Nephron progenitor cell (in vitro differentiated cells): ENCODE results near the gene DNAAF8.
"Not testable (repeated sequence)": the region's sequence is repeated elsewhere in the genome, so short reads cannot be mapped to it uniquely, and the experiment has no call there.

Experiments
- DNase-seq: peaks from one replicate; pipeline ENCODE4 v3.0.0; 2021
- H3K27ac Mint-ChIP-seq: 2 replicates; pipeline ENCODE4 v1.8.0; 2021; ENCODE audit warnings: mild to moderate bottlenecking, moderate library complexity, mixed read lengths
- H3K27me3 Mint-ChIP-seq: 2 replicates; pipeline ENCODE4 v1.8.0; 2021; ENCODE audit warnings: mild to moderate bottlenecking, low read depth, mixed read lengths; ENCODE audit not compliant: poor library complexity
- H3K36me3 Mint-ChIP-seq: 2 replicates; pipeline ENCODE4 v1.8.0; 2021; ENCODE audit warnings: low read depth, mixed read lengths
- H3K4me1 Mint-ChIP-seq: 2 replicates; pipeline ENCODE4 v1.8.0; 2021; ENCODE audit warnings: mixed read lengths
- H3K4me3 Mint-ChIP-seq: 2 replicates; pipeline ENCODE4 v1.8.0; 2021; ENCODE audit warnings: mild to moderate bottlenecking, moderate library complexity, mixed read lengths
- H3K9me3 Mint-ChIP-seq: 2 replicates; pipeline ENCODE4 v1.8.0; 2021; ENCODE audit warnings: mild to moderate bottlenecking, moderate library complexity, mixed read lengths
- CTCF ChIP-seq: fragments of 200-600 bp; sonication (generic); IDR thresholded peaks from 2 replicates; pipeline ENCODE4 v1.5.0; 2021; ENCODE audit warnings: antibody characterized with exemption

Gene DNAAF8

DNA sequence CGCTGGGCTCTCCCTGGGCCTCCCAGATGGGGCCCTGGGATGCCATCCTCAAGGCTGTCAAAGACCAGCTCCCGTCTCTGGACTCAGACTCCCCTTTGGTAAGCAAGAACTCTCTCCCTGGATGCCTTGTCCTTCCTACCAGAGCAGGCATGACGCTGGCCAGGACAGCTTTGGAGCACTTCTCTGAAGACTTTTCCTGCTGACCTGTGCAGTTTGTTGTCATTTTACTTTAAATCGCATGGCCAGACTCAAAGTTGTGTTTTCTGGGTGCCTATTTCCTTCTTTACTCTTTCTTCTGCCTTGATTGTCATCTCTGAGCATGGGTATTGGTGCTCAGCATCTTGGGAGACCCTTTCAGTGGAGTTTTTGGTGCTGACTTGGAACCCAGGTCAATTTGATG is 2.2 kb downstream of the DNAAF8 start:
- no peaks in the 10 kb centered on the region for H3K36me3 Mint-ChIP-seq
- H3K4me1 Mint-ChIP-seq, result peaks cover 27% of the 10 kb centered on the region
- no peak for TF ChIP-seq CTCF
- peaks cover 16% of the 10 kb centered on the region for H3K27me3 Mint-ChIP-seq
- no peak for DNase-seq
- H3K27ac Mint-ChIP-seq, result no peak overlapping the region
- no peaks in the 10 kb centered on the region for H3K9me3 Mint-ChIP-seq
- H3K4me3 Mint-ChIP-seq, result peak overlapping the region; percentile 47

DNA sequence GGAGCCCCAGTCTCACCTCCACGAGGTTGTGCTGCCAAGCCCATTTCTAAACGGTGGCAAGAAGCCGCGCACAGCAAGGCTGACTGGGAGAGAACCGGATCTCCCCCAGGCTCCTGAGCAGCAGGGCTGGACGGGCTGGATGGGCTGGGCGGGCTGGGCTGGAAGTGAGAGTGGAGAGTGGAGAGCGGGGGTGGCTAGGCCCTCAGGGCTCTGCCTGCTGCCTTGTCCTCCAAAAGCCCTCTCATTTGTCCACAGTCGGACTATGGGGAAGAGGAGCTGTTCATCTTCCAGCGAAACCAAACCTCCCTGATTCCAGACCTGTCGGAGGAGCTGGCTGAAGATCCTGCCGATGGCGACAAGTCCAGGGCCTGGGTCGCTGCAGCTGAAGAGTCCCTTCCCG is 3.2 kb downstream of the DNAAF8 start:
- no peak for TF ChIP-seq CTCF
- Mint-ChIP-seq H3K4me1 (peaks cover 25% of the 10 kb centered on the region), H3K36me3 (no peaks in the 10 kb centered on the region), H3K27me3 (peaks cover 17% of the 10 kb centered on the region), H3K27ac (no peak overlapping the region), H3K4me3 (no peak overlapping the region), H3K9me3 (no peaks in the 10 kb centered on the region)
- no peak for DNase-seq

DNA sequence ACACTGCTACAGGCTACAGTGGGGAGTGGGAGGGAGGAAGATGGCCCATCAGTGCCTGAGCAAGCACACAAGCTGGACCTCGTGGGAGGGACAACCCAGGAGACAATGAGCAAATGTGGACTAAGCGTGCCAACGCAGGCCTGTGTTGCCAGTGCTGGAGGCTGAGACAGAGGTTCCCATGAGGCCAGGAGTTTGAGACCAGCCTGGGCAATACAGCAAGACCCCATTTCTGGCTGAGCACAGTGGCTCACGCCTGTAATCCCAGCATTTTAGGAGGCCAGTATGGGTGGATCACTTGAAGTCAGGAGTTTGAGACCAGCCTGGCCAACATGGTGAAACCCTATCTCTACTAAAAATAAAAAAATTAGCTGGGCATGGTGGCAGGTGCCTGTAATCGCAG is 4.0 kb downstream of the DNAAF8 start:
- H3K36me3 Mint-ChIP-seq, H3K9me3 Mint-ChIP-seq, DNase-seq, H3K27ac Mint-ChIP-seq, H3K4me3 Mint-ChIP-seq: not testable (repeated sequence)
- Mint-ChIP-seq H3K27me3 (peaks cover 20% of the 10 kb centered on the region), H3K4me1 (peaks cover 21% of the 10 kb centered on the region)

DNA sequence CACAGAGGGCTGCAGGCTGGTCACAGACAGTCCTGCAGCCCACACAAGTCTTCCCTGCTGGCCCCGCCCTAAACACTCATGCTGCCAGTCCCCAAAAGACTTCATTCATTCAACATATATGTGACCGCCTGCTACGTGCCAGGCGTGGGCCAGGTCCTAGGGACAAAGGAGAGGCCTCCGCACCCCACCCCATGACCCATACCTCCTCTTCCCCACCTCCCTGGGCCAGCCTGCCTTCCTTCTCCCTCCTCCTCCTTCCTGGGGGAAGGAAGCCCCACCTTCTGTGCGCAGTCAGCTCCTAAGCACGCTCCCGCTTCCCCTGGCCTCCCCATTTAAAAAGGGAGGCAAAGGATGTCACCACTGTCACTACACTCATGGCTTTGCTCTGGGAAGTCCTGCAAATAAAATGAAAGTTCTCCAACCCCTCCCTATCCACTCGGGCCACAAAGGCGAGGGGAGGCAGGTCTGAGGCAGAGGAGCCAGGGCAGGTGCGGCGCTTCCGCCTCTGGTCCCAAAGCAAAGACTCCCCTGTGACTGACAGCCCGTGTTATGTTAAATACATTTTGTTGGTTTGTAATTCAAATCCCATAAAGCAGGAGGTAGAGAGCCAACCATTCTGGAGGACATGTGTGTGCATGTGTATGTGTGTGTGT is 9.0 kb downstream of the DNAAF8 start:
- no peak overlapping the region for H3K4me3 Mint-ChIP-seq
- TF ChIP-seq CTCF, result no peak
- peaks cover 15% of the 10 kb centered on the region for H3K4me1 Mint-ChIP-seq
- no peaks in the 10 kb centered on the region for H3K9me3 Mint-ChIP-seq
- H3K27ac Mint-ChIP-seq, result no peak overlapping the region
- DNase-seq, result no peak
- peaks cover 7% of the 10 kb centered on the region for H3K27me3 Mint-ChIP-seq
- H3K36me3 Mint-ChIP-seq, result no peaks in the 10 kb centered on the region

GRCh38 chr16:4744555-4745273 is 10.4 kb downstream of the DNAAF8 start:
- TF ChIP-seq CTCF, result no peak
- no peak for DNase-seq
- Mint-ChIP-seq H3K4me1 (peaks cover 15% of the 10 kb centered on the region), H3K27me3 (peaks cover 7% of the 10 kb centered on the region), H3K36me3 (no peaks in the 10 kb centered on the region), H3K9me3 (no peaks in the 10 kb centered on the region), H3K4me3 (no peak overlapping the region), H3K27ac (no peak overlapping the region)

DNA sequence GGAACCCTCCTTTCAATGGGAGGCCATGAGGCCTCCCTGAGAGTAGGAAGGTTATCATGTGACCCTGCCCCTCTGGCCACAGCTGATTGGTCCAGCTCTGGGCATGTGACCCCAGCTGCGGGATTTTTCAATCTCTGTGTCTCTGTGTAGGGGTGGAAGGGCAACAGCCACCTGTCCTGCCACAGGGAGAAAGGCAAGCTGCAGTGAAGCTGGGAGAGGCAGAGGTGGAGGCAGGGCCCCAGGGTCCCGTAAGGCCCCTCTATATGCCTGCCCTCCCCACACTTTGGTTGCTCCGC is 10.9 kb downstream of the DNAAF8 start:
- Mint-ChIP-seq H3K4me3 (no peak overlapping the region), H3K27ac (no peak overlapping the region), H3K4me1 (peaks cover 15% of the 10 kb centered on the region), H3K9me3 (no peaks in the 10 kb centered on the region), H3K36me3 (no peaks in the 10 kb centered on the region), H3K27me3 (peaks cover 7% of the 10 kb centered on the region)
- no peak for DNase-seq
- no peak for TF ChIP-seq CTCF
